ENCODE measurements around the gene ABLIM2.

DNA sequence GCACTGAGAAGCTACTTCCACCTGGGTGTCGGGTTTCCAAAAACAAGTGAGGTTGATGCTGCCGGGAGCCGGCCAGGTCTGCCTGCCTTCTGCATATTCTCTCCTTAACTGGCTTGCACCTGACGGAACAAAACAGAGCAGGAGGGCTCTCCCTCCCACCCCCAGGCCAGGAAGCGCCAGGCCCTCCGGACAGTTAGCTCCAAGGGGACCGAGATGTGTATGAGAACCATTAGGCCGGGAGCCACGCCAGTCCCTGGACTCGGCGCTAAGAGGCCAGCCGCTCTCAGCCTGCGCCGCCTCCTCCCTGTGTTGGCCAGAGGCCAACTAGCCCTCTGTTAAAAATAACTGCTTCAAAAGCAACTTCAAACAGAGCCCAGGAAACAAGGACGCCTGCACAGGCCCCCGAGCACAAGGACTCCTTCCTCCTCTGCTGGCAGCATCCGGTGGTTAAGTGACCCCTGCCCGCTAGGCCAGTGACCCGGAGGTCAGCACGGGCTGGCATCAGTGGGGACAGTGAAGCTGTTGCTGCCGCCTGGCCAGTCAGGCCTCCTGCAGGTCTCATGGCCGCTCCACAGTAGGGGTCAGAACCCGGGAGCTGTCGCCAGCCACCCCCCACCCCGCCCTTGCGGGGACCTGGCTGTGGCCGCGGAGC, 107.9 kb downstream of the ABLIM2 start:
- TF ChIP-seq, protein P1, sequence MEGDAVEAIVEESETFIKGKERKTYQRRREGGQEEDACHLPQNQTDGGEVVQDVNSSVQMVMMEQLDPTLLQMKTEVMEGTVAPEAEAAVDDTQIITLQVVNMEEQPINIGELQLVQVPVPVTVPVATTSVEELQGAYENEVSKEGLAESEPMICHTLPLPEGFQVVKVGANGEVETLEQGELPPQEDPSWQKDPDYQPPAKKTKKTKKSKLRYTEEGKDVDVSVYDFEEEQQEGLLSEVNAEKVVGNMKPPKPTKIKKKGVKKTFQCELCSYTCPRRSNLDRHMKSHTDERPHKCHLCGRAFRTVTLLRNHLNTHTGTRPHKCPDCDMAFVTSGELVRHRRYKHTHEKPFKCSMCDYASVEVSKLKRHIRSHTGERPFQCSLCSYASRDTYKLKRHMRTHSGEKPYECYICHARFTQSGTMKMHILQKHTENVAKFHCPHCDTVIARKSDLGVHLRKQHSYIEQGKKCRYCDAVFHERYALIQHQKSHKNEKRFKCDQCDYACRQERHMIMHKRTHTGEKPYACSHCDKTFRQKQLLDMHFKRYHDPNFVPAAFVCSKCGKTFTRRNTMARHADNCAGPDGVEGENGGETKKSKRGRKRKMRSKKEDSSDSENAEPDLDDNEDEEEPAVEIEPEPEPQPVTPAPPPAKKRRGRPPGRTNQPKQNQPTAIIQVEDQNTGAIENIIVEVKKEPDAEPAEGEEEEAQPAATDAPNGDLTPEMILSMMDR (conservative IDR thresholded peaks at IDR 0.05 in 1 of 2, IDR thresholded peaks at IDR 0.05 in 1 of 2; ENCODE audit: extremely low read depth in 1 of 2, insufficient read depth in 1 of 2, low read depth in 1 of 2, low read length in 2 of 2), result no peak
- no peak for TF ChIP-seq EZH2 (IDR thresholded peaks at IDR 0.05; ENCODE audit: borderline replicate concordance, low read length)

Data from mammary epithelial cell (primary cell).